Dermis microvascular lymphatic vessel endothelial cell (primary cell): ENCODE results near the gene SASH1. TPM values are rescaled to one million over a fixed set of nuclear protein-coding genes. Genes with fewer than 3 reads are reported as not detected.

Experiments used
- DNase-seq, 2 donors: peaks; one replicate each; pipeline versions ENCODE4 v3.0.0 to v3.0.0-alpha.2; 2010; ENCODE audit warnings: low read depth in 2 of 2
- total RNA-seq: library from RNA; depleted of rRNA; stranded (reverse); fragments of >200 nt; gene quantifications from 2 replicates; pipeline ENCODE4 v1.2.1, GENCODE V29; 2014

SASH1 gene
- total RNA-seq, 1 donor from 2014 or later = 49.3 TPM

GRCh38 chr6:148455674-148456558 lies 113.3 kb downstream of the SASH1 start:
- peak in 1 of 2 donors; percentile 70 for DNase-seq

DNA sequence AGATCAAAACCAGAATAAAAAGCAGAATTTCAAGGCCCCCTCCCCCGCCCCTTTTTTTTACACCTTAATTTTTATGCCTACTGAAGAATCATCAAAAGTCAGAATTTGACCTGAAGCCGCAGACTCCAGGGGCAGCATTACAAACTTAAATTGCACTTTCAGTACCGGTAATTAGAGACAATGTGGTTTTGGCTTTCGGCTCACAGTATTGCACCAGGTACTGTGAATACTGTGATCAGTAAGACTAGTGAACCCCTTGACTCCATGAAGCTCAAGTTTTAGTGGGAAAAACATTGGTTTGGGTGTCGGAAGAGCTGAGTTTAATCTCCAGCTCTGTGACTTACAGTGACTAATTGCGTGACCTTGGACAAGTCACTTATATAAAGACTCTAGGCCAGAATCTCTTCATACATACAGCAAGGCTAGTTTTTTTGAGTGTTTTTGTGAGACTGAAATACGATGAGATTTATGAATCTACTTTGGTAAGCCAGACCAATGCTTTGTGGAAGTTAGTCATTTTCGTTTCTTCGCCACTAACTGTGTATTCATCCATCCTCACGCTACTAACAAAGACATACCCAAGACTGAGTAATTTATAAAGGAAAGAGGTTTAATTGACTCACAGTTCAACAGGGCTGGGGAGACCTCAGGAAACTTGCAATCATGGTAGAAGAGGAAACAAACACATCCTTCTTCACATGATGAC lies 114.7 kb downstream of the SASH1 start:
- peak in 1 of 2 donors; percentile 94 for DNase-seq

DNA sequence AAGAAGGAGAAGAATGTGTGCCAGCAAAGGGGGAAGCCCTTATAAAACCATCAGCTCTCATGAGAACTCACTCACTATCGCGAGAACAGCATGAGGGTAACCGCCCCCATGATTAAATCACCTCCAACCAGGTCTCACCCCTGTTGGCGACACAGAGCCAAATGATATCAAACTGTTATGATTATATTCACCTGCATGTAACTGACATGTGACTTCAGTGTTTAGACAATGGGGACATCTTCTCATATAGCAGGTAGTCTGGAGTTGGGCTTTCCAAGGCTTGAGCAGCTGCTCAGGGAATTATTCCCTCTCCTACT lies 115.2 kb downstream of the SASH1 start:
- no peak for DNase-seq

GRCh38 chr6:148459238-148459637 lies 116.6 kb downstream of the SASH1 start:
- DNase-seq = no peak

GRCh38 chr6:148460876-148461646 lies 118.4 kb downstream of the SASH1 start:
- DNase-seq = no peak

DNA sequence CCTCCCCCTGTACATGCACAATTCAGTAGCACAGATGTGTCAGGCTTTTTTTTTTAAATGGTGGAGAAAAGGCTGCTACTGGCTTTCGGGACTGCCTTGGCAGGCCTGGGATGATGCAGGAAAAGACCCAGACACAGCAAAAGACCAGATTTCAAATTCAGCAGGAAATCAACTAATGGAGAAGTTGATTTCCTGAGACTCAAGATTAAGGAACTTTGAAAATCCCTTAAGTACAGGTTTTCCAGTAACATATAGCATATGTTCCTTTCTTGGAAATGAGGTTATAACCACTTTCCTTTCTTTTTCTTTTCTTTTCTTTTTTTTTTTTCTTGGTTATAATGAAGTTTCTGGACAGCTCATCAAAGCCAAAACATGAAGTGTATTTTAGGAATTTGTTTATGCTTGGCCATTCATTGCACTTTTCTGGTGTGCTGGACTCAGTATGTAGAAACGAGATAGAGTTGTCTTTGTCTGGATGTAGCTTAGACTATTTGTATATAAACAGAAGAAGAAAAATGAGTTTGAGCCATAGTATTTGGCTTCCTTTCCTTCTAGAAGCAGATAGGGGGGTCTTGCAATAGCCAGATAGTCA lies 119.4 kb downstream of the SASH1 start:
- no peak for DNase-seq

DNA sequence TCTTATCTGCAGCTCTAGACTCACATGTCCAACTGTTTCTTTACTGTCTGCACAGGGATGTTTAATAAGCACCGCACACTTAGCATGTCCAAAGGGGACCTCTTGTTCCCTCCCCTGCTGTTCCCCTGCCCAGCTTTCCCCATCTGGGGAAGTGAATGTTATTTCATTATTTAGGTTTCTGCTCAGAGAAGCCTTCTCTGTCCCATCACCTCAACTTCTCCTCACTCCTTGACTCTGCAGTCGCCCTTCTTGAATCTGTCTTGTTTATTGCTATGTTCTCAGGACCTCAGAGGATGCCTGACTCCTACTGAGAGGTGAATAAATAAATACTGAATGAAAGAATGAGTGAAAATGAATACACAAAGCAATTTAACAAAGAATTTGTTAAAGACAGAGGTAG lies 121.0 kb downstream of the SASH1 start:
- DNase-seq = no peak

DNA sequence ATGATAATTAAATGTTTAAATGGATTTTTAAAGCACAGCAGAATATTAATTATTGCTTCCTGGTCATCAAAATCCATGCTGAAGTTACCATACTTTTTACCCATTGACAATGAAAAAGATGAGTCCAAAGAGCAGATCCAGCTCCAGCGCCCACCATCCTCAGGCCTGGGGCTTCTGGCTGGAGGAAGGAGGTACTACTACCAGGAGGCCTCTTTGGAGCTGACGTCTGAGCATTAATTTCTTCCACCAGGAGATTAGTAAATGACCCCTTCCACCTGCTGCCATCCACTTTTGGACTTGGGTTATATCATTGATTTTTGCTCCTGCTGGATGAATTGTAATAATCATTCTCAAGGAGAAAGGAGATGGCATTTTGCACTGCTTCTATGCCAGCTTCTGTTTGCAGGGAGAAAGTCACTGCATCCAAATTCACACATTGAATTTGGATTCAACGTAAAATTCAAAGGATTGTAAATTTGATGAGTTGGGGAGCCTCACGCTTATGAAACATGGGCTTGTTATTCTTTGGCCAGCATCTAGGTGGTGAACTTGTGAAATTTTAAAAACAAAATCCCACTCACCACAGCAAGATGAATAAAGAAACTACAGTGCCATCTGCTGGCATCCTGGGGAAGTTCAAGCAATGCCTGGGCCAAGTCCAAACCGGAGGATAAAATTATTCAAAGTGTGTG lies 121.8 kb downstream of the SASH1 start:
- peak; percentile 72 to 77 for DNase-seq

DNA sequence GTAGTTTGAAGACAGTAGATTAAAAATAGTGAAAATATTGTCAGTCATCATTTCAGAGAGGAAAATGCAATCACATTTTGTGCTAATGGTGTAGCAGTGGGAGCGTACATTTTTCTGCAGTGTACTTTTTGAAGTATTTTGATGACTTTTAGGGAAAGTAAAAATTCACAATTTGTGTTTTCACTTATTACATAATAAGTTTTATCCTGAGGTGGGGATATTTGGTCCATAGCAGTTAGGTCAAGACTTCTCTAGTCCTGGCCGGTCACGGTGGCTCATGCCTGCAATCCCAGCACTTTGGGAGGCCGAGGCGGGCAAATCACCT lies 122.3 kb downstream of the SASH1 start:
- DNase-seq = no peak

GRCh38 chr6:148465670-148466069 lies 123.0 kb downstream of the SASH1 start:
- DNase-seq = no peak

GRCh38 chr6:148466158-148466557 lies 123.5 kb downstream of the SASH1 start:
- no peak for DNase-seq

DNA sequence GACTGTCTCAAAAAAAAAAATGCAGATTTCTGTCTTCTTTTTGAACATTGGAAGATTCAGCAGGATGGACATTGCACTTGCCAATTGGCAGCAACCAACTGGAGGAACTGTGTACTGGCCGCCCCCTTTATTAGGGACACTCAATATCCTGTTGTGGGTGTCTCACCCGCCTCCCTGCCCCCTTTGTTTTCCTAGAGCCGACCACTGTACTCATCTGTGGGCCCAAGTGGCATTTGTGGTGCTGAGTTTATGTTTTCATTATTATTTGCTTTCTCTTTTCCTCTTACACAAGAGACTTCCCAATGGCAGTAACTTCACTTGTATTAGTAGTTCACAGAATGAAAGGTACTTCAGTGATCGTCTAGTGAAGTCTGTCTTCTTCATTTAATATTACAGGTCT lies 125.3 kb downstream of the SASH1 start:
- no peak for DNase-seq

- DNase-seq = peak in 1 of 2 donors; percentile 37
Measured at GRCh38 chr6:148470156-148470555, 127.5 kb downstream of the SASH1 start.

DNA sequence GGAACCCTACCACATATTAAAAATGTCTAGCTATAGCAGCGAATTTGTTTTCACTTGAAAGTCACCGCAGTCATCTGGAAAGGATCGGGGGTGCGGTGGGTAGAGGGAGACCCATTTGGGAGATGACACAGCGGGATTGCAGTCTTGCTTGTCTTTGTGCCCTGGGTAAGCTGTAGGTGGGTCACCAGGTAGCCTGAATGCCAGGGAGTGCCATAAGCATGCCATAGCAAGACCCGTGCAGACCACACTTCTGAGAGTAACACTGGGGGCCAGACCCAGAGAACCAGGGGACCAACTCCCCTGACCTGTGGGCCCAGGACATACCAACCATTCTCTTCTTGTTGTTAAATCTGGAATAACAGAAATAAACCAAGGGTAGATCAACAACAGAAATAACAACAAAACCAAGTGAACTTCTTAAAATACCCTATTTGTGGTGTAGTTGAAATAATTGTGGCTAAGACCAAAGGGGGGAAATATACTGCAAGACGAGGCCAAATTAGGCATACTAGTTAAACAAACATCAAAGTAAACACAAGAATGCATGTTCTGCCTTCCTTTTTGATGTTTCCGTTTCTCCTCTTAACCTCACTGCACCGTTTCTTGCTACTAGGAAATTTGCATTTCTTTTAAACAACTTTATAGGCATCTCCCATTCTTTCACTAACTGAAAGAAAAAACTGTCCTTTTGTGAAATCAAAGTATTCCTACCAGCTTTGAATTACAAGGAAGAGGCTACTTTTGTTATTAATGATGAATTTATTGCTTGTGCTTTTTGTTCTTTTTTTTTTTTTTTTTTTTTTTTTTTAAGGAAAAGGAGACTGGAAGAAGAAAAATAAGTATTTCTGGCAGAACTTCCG lies 128.2 kb downstream of the SASH1 start:
- no peak for DNase-seq

DNA sequence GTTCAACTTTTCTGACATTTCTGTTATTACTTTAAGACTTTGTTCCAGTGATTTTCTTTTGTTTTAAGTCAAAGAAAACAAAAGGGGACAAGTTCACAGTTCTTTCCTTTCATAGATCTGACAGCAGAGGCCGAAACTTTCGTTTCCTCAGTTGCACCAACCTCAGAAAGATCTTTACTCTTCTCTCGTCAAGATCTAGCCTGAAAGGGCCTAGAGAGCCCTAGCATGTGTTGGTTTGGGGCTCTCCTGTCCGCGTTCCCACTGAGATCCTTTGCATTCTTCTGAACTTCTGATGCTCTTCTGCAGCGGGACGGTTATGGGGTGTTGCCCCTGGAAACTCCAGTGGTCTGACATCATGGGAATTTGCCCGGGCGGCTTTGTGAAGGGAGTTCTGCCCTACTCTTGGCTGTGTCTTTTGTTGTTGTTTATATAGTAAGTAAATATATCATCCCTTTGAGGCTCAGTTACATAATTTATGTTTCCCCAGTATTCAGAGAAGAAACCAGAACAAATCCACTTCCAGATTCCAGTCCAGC lies 129.1 kb downstream of the SASH1 start:
- DNase-seq = no peak

DNA sequence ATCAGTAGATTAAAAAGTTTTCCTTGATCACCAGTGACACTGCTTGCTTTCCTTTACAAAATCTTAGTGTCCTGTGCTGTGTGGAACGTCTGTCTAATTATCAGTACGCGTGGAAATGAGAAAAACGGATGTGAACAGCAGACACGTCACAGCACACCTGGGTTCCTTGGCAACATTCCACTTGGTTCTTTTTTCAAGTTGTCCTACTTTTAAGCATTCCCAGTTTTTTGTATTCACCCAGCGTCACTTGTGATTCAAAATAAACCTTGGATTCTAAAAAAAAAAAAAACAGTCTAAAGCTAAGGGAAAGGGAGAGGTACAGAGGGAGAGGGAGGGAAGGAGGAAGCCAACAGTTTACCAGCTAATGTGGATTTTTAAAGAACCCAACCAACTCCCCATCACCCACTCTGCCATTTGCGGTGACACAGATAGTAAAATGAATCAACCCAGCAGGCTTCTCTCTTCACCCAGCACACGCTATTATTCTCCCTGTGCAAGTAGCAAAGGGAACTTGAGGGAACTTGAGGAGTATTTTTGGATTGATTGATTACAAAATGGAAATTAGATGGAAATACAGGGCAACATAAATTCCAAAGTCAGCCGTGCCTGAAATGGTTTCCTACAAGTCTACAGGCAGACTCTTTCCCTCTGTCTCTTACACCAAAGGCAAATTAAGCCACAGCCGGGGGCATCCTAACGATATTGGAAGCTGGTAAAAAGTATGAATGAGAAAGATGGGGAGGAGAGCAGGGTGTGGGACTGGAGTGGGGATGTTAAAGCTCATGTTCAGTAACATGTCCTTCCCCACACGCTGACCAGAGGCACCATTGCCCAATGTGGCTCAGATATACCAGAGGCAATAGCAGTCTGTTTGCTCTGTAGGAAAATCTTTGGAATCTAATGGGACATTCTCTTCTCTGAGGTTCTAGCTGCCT lies 129.8 kb downstream of the SASH1 start:
- no peak for DNase-seq

DNA sequence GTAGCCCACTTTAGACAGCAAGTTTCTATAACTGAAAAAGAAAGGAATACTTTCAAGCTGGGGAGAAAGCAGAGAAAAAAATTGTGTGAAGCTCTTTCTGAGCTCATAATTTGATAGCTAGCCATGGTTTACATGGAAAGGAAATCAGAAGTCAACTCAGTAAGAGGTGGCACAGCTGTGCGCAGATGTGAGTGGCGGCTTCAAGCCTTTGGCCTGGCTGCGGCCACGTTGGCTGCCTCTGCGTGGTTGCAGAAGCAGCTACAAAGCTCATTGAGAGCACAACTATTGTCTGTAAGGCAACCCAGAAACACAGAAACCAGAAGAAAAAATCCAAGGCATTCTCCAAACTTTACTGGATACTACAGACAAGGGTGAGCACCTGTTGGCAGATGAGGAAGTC lies 136.9 kb downstream of the SASH1 start:
- DNase-seq = no peak

GRCh38 chr6:148487461-148487860 lies 144.8 kb downstream of the SASH1 start:
- no peak for DNase-seq

DNA sequence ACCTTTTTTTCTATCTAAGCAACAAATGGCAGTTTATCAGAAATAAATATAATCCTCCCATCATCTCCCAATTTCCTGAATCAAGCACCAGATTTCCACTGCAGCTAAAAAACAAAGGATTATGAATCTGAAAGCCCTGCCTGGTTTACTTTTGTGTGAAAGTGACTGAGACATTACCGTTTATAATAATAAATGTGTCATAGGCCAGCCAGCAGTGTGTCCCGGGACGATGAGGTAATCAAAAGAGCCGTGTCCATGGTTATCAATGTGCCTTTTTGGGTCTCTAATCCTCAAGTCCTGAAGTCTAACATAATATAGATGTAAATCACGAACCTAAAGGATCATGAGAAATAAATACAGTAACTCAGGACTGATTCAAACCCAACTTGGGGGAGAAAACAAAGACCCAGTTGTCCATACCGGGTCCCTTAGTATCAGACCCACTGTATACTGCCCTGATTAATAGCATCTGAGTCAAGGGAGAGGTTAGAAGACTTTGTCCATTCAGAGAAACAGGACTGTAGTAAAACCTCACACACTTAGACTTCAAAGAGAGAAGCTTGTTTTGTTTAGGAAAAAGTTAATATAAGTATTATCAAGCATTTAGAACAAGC lies 149.1 kb downstream of the SASH1 start:
- peak; percentile 17 to 61 for DNase-seq
